Lower leg skin (tissue), 4 donors: ENCODE results near the gene CAMTA1. TPM values are rescaled to one million over a fixed set of nuclear protein-coding genes. Genes with fewer than 3 reads are reported as not detected.

ENCODE experiments used
- DNase-seq, 2 donors: peaks; one replicate each; pipeline ENCODE4 v3.0.0-alpha.2; 2019; ENCODE audit warnings: low spot score in 2 of 2
- H3K4me3 ChIP-seq: fragments of 200-600 bp; sonication (generic); 2 replicates; pipeline ENCODE4 v1.5.1; 2017; ENCODE audit warnings: mild to moderate bottlenecking, low read depth; ENCODE audit not compliant: poor library complexity, severe bottlenecking
- CTCF ChIP-seq, 3 donors: fragments of 450-650 bp; IDR thresholded peaks; one replicate each; pipeline ENCODE4 v1.5.1; 2016; ENCODE audit warnings: antibody characterized with exemption in 3 of 3, mild to moderate bottlenecking in 3 of 3, moderate library complexity in 2 of 3
- POLR2A ChIP-seq, 2 donors: fragments of 450-650 bp; IDR thresholded peaks; one replicate each; pipeline ENCODE4 v1.6.1; 2016 to 2017; ENCODE audit warnings: antibody characterized with exemption in 2 of 2, mild to moderate bottlenecking in 1 of 2, moderate library complexity in 1 of 2
- WGBS, 2 donors: methylation state at CpG; one replicate each; pipeline ENCODE4 v1.1.5; 2018; 5-methylcytosine and 5-hydroxymethylcytosine counted together
- intact Hi-C: fragments of 100-400 bp; cut with DNase I; formaldehyde crosslinking; loops from one replicate; pipeline ENCODE4 v1.15.0; 2023; ENCODE audit warnings: low total_unique reads
- total RNA-seq, 4 donors: library from RNA; depleted of rRNA; stranded (reverse); fragments of >200 nt; gene quantifications; one replicate each; pipeline ENCODE4 v1.1.0, GENCODE V29; 2016

Gene CAMTA1
- total RNA-seq, 4 donors from 2014 or later = 24.4 to 52.3 (median 32.9) TPM

- H3K4me3 ChIP-seq = no peak overlapping the region
- 62 to 78% methylated on average over 3 of the region's 3 CpGs for WGBS, 2 donors
- intact Hi-C loops = no loop called here
- no peak for DNase-seq
- no peak for TF ChIP-seq POLR2A (IDR thresholded peaks at IDR 0.05)
- TF ChIP-seq CTCF (IDR thresholded peaks at IDR 0.05) = no peak
Measured at GRCh38 chr1:7178741-7179140, 393.5 kb downstream of the CAMTA1 start.

GRCh38 chr1:7185721-7186120, 400.5 kb downstream of the CAMTA1 start:
- H3K4me3 ChIP-seq = no peak overlapping the region
- DNase-seq = no peak
- TF ChIP-seq POLR2A (IDR thresholded peaks at IDR 0.05) (no peak), CTCF (IDR thresholded peaks at IDR 0.05) (no peak)
- WGBS, 2 donors = 76% methylated on average over 8 of the region's 8 CpGs
- intact Hi-C loops = no loop called here

GRCh38 chr1:7186382-7187111, 401.3 kb downstream of the CAMTA1 start:
- no peak overlapping the region for H3K4me3 ChIP-seq
- no peak for DNase-seq
- WGBS, 2 donors = 54 to 62% methylated on average over 8 of the region's 8 CpGs
- intact Hi-C loops = no loop called here
- TF ChIP-seq CTCF (IDR thresholded peaks at IDR 0.05) = no peak
- no peak for TF ChIP-seq POLR2A (IDR thresholded peaks at IDR 0.05)

- intact Hi-C loops = no loop called here
- TF ChIP-seq POLR2A (IDR thresholded peaks at IDR 0.05) (no peak), CTCF (IDR thresholded peaks at IDR 0.05) (no peak)
- 56 to 64% methylated on average over 4 of the region's 4 CpGs for WGBS, 2 donors
- no peak overlapping the region for H3K4me3 ChIP-seq
- no peak for DNase-seq
Measured at GRCh38 chr1:7187112-7187493, 401.8 kb downstream of the CAMTA1 start.

- no peak for DNase-seq
- TF ChIP-seq CTCF (IDR thresholded peaks at IDR 0.05) = no peak
- TF ChIP-seq POLR2A (IDR thresholded peaks at IDR 0.05) = no peak
- H3K4me3 ChIP-seq = no peak overlapping the region
- 89 to 90% methylated on average over 3 of the region's 3 CpGs for WGBS, 2 donors
- intact Hi-C loops = no loop called here
Measured at GRCh38 chr1:7190261-7190660, 405.0 kb downstream of the CAMTA1 start.

- intact Hi-C loops = no loop called here
Measured at GRCh38 chr1:7192453-7192852, 407.2 kb downstream of the CAMTA1 start.

More at GRCh38 chr1:7192453-7192852, 407.2 kb downstream of the CAMTA1 start:
- no peak for DNase-seq
- 90 to 95% methylated on average over 10 of the region's 10 CpGs for WGBS, 2 donors
- no peak overlapping the region for H3K4me3 ChIP-seq
- no peak for TF ChIP-seq POLR2A (IDR thresholded peaks at IDR 0.05)
- no peak for TF ChIP-seq CTCF (IDR thresholded peaks at IDR 0.05)
